Naive B cell (primary cell): Measurements from ENCODE around the gene S100A1. TPM values are rescaled to one million over a fixed set of nuclear protein-coding genes. Genes with fewer than 3 reads are reported as not detected.
"Not testable (repeated sequence)": the region's sequence is repeated elsewhere in the genome, so short reads cannot be mapped to it uniquely, and the experiment has no call there.

Experiments used
- ATAC-seq, 2 donors: fragments of 150-1000 bp; cut with Tn5 transposase; 2 replicates each; pipeline ENCODE4 v1.10.0; 2021; ENCODE audit warnings: low read depth in 2 of 2, mild to moderate bottlenecking in 2 of 2, moderate library complexity in 2 of 2
- DNase-seq: peaks from one replicate; pipeline ENCODE4 v3.0.0; 2022
- H3K27ac Mint-ChIP-seq, 6 donors: one replicate each; pipeline ENCODE4 v1.8.0; 2020 to 2022; ENCODE audit warnings: mild to moderate bottlenecking in 6 of 6, mixed read lengths in 6 of 6, moderate library complexity in 5 of 6, inconsistent platforms in 2 of 6
- H3K27me3 Mint-ChIP-seq, 3 donors: one replicate each; pipeline ENCODE4 v1.8.0; 2021 to 2022; ENCODE audit warnings: mixed read lengths in 3 of 3, mild to moderate bottlenecking in 1 of 3
- H3K36me3 Mint-ChIP-seq, 2 donors: one replicate each; pipeline ENCODE4 v1.8.0; 2020 to 2022; ENCODE audit warnings: mixed read lengths in 2 of 2, inconsistent platforms in 1 of 2, mild to moderate bottlenecking in 1 of 2
- H3K4me1 Mint-ChIP-seq, 3 donors: one replicate each; pipeline ENCODE4 v1.8.0; 2020 to 2022; ENCODE audit warnings: mixed read lengths in 3 of 3, inconsistent platforms in 1 of 3, mild to moderate bottlenecking in 1 of 3, moderate library complexity in 1 of 3
- H3K4me3 Mint-ChIP-seq, 8 donors: one replicate each; pipeline ENCODE4 v1.8.0; 2020 to 2022; ENCODE audit warnings: mild to moderate bottlenecking in 8 of 8, mixed read lengths in 8 of 8, moderate library complexity in 8 of 8, inconsistent platforms in 2 of 8
- H3K9me3 Mint-ChIP-seq, 7 donors: one replicate each; pipeline ENCODE4 v1.8.0; 2020 to 2022; ENCODE audit warnings: mixed read lengths in 7 of 7, mild to moderate bottlenecking in 5 of 7, inconsistent platforms in 2 of 7, moderate library complexity in 1 of 7
- polyA plus RNA-seq, 6 donors: library from polyadenylated mRNA; unstranded; fragments of 300-500 nt; fragmentation: Illumina TruSeq; gene quantifications; one replicate each; pipeline ENCODE4 v1.2.3, GENCODE V29; 2021; ENCODE audit warnings: low read depth in 6 of 6

The S100A1 gene
- polyA plus RNA-seq, 6 donors from 2014 or later: not detected

GRCh38 chr1:153628638-153629342, 556 bp downstream of the S100A1 start:
- Mint-ChIP-seq H3K9me3 (peaks cover 0 to 5% (median 0%) of the 10 kb centered on the region in 7 donors), H3K36me3 (peaks cover 0 to under 1% of the 10 kb centered on the region in 2 donors), H3K4me1 (peaks cover 44 to 57% (median 46%) of the 10 kb centered on the region in 3 donors), H3K4me3 (peak overlapping the region in 3 of 8 donors; percentile 38 to 65 (median 61)), H3K27ac (peak overlapping the region in 2 of 6 donors; percentile 11 to 84), H3K27me3 (no peaks in the 10 kb centered on the region)
- ATAC-seq: no peak
- no peak for DNase-seq

- H3K27ac Mint-ChIP-seq: peak overlapping the region in 3 of 6 donors; percentile 11 to 70 (median 60)
- H3K36me3 Mint-ChIP-seq: peaks cover 0 to 5% of the 10 kb centered on the region in 2 donors
- H3K9me3 Mint-ChIP-seq: peaks cover 0 to 5% (median 0%) of the 10 kb centered on the region in 7 donors
Measured at GRCh38 chr1:153629343-153629665, 1.1 kb downstream of the S100A1 start.

GRCh38 chr1:153629971-153630370, 1.7 kb downstream of the S100A1 start:
- Mint-ChIP-seq H3K4me3 (no peak overlapping the region), H3K36me3 (peaks cover 0 to 5% of the 10 kb centered on the region in 2 donors), H3K27ac (no peak overlapping the region)

More at GRCh38 chr1:153629343-153629665, 1.1 kb downstream of the S100A1 start:
- peaks cover 46 to 58% (median 51%) of the 10 kb centered on the region in 3 donors for H3K4me1 Mint-ChIP-seq
- H3K4me3 Mint-ChIP-seq: no peak overlapping the region
- no peak for ATAC-seq
- no peaks in the 10 kb centered on the region for H3K27me3 Mint-ChIP-seq
- no peak for DNase-seq

GRCh38 chr1:153630384-153630783, 2.1 kb downstream of the S100A1 start:
- Mint-ChIP-seq H3K27ac (peak overlapping the region in 1 of 6 donors; percentile 60), H3K9me3 (peaks cover 0 to 5% (median 0%) of the 10 kb centered on the region in 7 donors), H3K27me3 (no peaks in the 10 kb centered on the region)

More at GRCh38 chr1:153629971-153630370, 1.7 kb downstream of the S100A1 start:
- DNase-seq (no peak), ATAC-seq (no peak)
- Mint-ChIP-seq H3K9me3 (peaks cover 0 to 5% (median 0%) of the 10 kb centered on the region in 7 donors), H3K27me3 (no peaks in the 10 kb centered on the region), H3K4me1 (peaks cover 47 to 61% (median 54%) of the 10 kb centered on the region in 3 donors)

GRCh38 chr1:153631047-153632022, 3.1 kb downstream of the S100A1 start:
- Mint-ChIP-seq H3K4me3 (no peak overlapping the region), H3K27ac (peak overlapping the region in 1 of 6 donors; percentile 79), H3K27me3 (no peaks in the 10 kb centered on the region), H3K4me1 (peaks cover 51 to 58% (median 53%) of the 10 kb centered on the region in 3 donors), H3K9me3 (peaks cover 0 to 5% (median 0%) of the 10 kb centered on the region in 7 donors), H3K36me3 (peaks cover 0 to 5% of the 10 kb centered on the region in 2 donors)
- ATAC-seq: no peak
- no peak for DNase-seq

More at GRCh38 chr1:153630384-153630783, 2.1 kb downstream of the S100A1 start:
- DNase-seq (no peak), ATAC-seq (no peak)
- no peak overlapping the region for H3K4me3 Mint-ChIP-seq
- H3K36me3 Mint-ChIP-seq: peaks cover 0 to 5% of the 10 kb centered on the region in 2 donors
- peaks cover 47 to 61% (median 54%) of the 10 kb centered on the region in 3 donors for H3K4me1 Mint-ChIP-seq

- ATAC-seq (no peak), DNase-seq (no peak)
- Mint-ChIP-seq H3K36me3 (peaks cover 11 to 21% of the 10 kb centered on the region in 2 donors), H3K9me3 (peaks cover 0 to 5% (median 0%) of the 10 kb centered on the region in 7 donors), H3K27me3 (no peaks in the 10 kb centered on the region), H3K4me3 (peak overlapping the region; percentile 94 to 100 (median 99)), H3K4me1 (peaks cover 47 to 56% (median 50%) of the 10 kb centered on the region in 3 donors), H3K27ac (peak overlapping the region; percentile 100)
Measured at GRCh38 chr1:153633161-153633753, 5.0 kb downstream of the S100A1 start.

GRCh38 chr1:153633754-153634665, 5.8 kb downstream of the S100A1 start, which contains the start of gene CHTOP:
Gene CHTOP, plus strand, starts transcription at chr1:153634066. Its CDS starts 2,523 bp downstream, at chr1:153636589.
- H3K4me1 Mint-ChIP-seq: peaks cover 39 to 48% (median 43%) of the 10 kb centered on the region in 3 donors
- ATAC-seq (peak; percentile 84 to 85), DNase-seq (peak; percentile 97)
- peak within 1 kb of the TSS; percentile 94 to 100 (median 99) for H3K4me3 Mint-ChIP-seq
- peaks cover 0 to 5% (median 0%) of the 10 kb centered on the region in 7 donors for H3K9me3 Mint-ChIP-seq
- H3K36me3 Mint-ChIP-seq: peaks cover 11 to 21% of the 10 kb centered on the region in 2 donors
- H3K27me3 Mint-ChIP-seq: no peaks in the 10 kb centered on the region
- peak within 1 kb of the TSS; percentile 100 for H3K27ac Mint-ChIP-seq

- peak overlapping the region; percentile 44 to 100 (median 72) for H3K4me3 Mint-ChIP-seq
- H3K9me3 Mint-ChIP-seq: peaks cover 0 to 5% (median 0%) of the 10 kb centered on the region in 7 donors
- H3K36me3 Mint-ChIP-seq: peaks cover 11 to 21% of the 10 kb centered on the region in 2 donors
- H3K4me1 Mint-ChIP-seq: peaks cover 36 to 41% (median 38%) of the 10 kb centered on the region in 3 donors
- no peak for DNase-seq
- H3K27ac Mint-ChIP-seq: peak overlapping the region in 5 of 6 donors; percentile 9 to 78 (median 41)
- no peaks in the 10 kb centered on the region for H3K27me3 Mint-ChIP-seq
- no peak for ATAC-seq
Measured at GRCh38 chr1:153635872-153636271, 7.6 kb downstream of the S100A1 start.

- no peaks in the 10 kb centered on the region for H3K27me3 Mint-ChIP-seq
- no peak for ATAC-seq
- H3K4me1 Mint-ChIP-seq: peaks cover 36 to 44% (median 41%) of the 10 kb centered on the region in 3 donors
- H3K9me3 Mint-ChIP-seq: peaks cover 0 to 5% (median 0%) of the 10 kb centered on the region in 7 donors
- peaks cover 16 to 21% of the 10 kb centered on the region in 2 donors for H3K36me3 Mint-ChIP-seq
- peak overlapping the region in 7 of 8 donors; percentile 44 to 100 (median 75) for H3K4me3 Mint-ChIP-seq
- DNase-seq: no peak
- peak overlapping the region in 2 of 6 donors; percentile 39 to 53 for H3K27ac Mint-ChIP-seq
Measured at GRCh38 chr1:153636312-153636711, 8.1 kb downstream of the S100A1 start.

- Mint-ChIP-seq H3K27ac (peak overlapping the region in 3 of 6 donors; percentile 27 to 92 (median 39)), H3K4me1 (peaks cover 29 to 47% (median 39%) of the 10 kb centered on the region in 3 donors), H3K36me3 (peaks cover 27 to 29% of the 10 kb centered on the region in 2 donors), H3K4me3 (peak overlapping the region in 1 of 8 donors; percentile 79), H3K27me3 (no peaks in the 10 kb centered on the region), H3K9me3 (peaks cover 0 to 1% (median 0%) of the 10 kb centered on the region in 7 donors)
- no peak for ATAC-seq
- DNase-seq: no peak
Measured at GRCh38 chr1:153638261-153638660, 10.0 kb downstream of the S100A1 start.

GRCh38 chr1:153639280-153639679, 11.0 kb downstream of the S100A1 start:
- Mint-ChIP-seq H3K27ac (peak overlapping the region in 1 of 6 donors; percentile 42), H3K9me3 (no peaks in the 10 kb centered on the region), H3K27me3 (no peaks in the 10 kb centered on the region), H3K36me3 (peaks cover 27 to 39% of the 10 kb centered on the region in 2 donors), H3K4me1 (peaks cover 24 to 43% (median 42%) of the 10 kb centered on the region in 3 donors), H3K4me3 (no peak overlapping the region)
- DNase-seq: no peak
- no peak for ATAC-seq

- peaks cover 29 to 48% of the 10 kb centered on the region in 2 donors for H3K36me3 Mint-ChIP-seq
- peak overlapping the region in 2 of 6 donors; percentile 47 to 53 for H3K27ac Mint-ChIP-seq
- not testable (repeated sequence) for DNase-seq, H3K9me3 Mint-ChIP-seq, H3K4me3 Mint-ChIP-seq, ATAC-seq, H3K27me3 Mint-ChIP-seq
- H3K4me1 Mint-ChIP-seq: peaks cover 21 to 43% (median 39%) of the 10 kb centered on the region in 3 donors
Measured at GRCh38 chr1:153640213-153640612, 12.0 kb downstream of the S100A1 start.
